Trophoblast cell (in vitro differentiated cells and primary cell): ENCODE measurements around the gene LRP5.

ENCODE experiments used
- DNase-seq, 2 donors: peaks; one replicate each; pipeline ENCODE4 v3.0.0-alpha.2; 2016
- H2AFZ ChIP-seq: 2 replicates; pipeline ENCODE4 v1.6.1; 2013; ENCODE audit warnings: low read length, moderate library complexity, mild to moderate bottlenecking; ENCODE audit not compliant: insufficient read depth, poor library complexity
- H2AK5ac ChIP-seq: 2 replicates; pipeline ENCODE4 v1.6.1; 2013; ENCODE audit warnings: mild to moderate bottlenecking, low read length
- H2BK120ac ChIP-seq: 2 replicates; pipeline ENCODE4 v1.6.1; 2013; ENCODE audit warnings: low read length, mild to moderate bottlenecking, moderate library complexity; ENCODE audit not compliant: insufficient read depth, poor library complexity
- H2BK12ac ChIP-seq: 2 replicates; pipeline ENCODE4 v1.6.1; 2013; ENCODE audit warnings: mild to moderate bottlenecking, low read length, moderate library complexity
- H2BK5ac ChIP-seq: 2 replicates; pipeline ENCODE4 v1.6.1; 2013; ENCODE audit warnings: low read length, low read depth, moderate library complexity, mild to moderate bottlenecking; ENCODE audit not compliant: poor library complexity
- H3K14ac ChIP-seq: 2 replicates; pipeline ENCODE4 v1.6.1; 2013; ENCODE audit warnings: mild to moderate bottlenecking, low read length
- H3K18ac ChIP-seq: 2 replicates; pipeline ENCODE4 v1.6.1; 2013; ENCODE audit warnings: mild to moderate bottlenecking, low read length
- H3K23ac ChIP-seq: 2 replicates; pipeline ENCODE4 v1.6.1; 2013; ENCODE audit warnings: low read length
- H3K27ac ChIP-seq: 2 replicates; pipeline ENCODE4 v1.5.1; 2013; ENCODE audit warnings: low read depth, mild to moderate bottlenecking, inconsistent platforms, low read length, moderate library complexity
- H3K27me3 ChIP-seq: 2 replicates; pipeline ENCODE4 v1.6.1; 2013; ENCODE audit warnings: inconsistent platforms, mild to moderate bottlenecking, low read length, moderate library complexity; ENCODE audit not compliant: insufficient read depth
- H3K36me3 ChIP-seq, 2 experiments: 1 replicate in 1 of 2; 2 replicates in 1 of 2; pipeline ENCODE4 v1.6.1; 2013; ENCODE audit warnings: low read length in 2 of 2, mild to moderate bottlenecking in 2 of 2, moderate library complexity in 1 of 2; ENCODE audit not compliant: insufficient read depth in 2 of 2, control insufficient read depth in 1 of 2
- H3K4ac ChIP-seq: 2 replicates; pipeline ENCODE4 v1.6.1; 2013; ENCODE audit warnings: low read depth, mild to moderate bottlenecking, low read length, moderate library complexity
- H3K4me1 ChIP-seq, 2 experiments: 1 replicate in 1 of 2; 2 replicates in 1 of 2; pipeline ENCODE4 v1.6.1; 2013; ENCODE audit warnings: low read length in 2 of 2, mild to moderate bottlenecking in 2 of 2, moderate library complexity in 1 of 2; ENCODE audit not compliant: insufficient read depth in 2 of 2, control insufficient read depth in 1 of 2
- H3K4me2 ChIP-seq: 2 replicates; pipeline ENCODE4 v1.6.1; 2013; ENCODE audit warnings: inconsistent platforms, mild to moderate bottlenecking, low read length, moderate library complexity
- H3K4me3 ChIP-seq: 2 replicates; pipeline ENCODE4 v1.5.1; 2013; ENCODE audit warnings: mild to moderate bottlenecking, low read depth, low read length, inconsistent platforms
- H3K79me1 ChIP-seq: one replicate; pipeline ENCODE4 v1.6.1; 2013; ENCODE audit warnings: low read length
- H3K79me2 ChIP-seq: 2 replicates; pipeline ENCODE4 v1.6.1; 2013; ENCODE audit warnings: low read length, mild to moderate bottlenecking; ENCODE audit not compliant: control insufficient read depth, insufficient read depth, poor library complexity
- H3K9ac ChIP-seq: 2 replicates; pipeline ENCODE4 v1.6.1; 2013; ENCODE audit warnings: mild to moderate bottlenecking, low read length
- H3K9me3 ChIP-seq: 2 replicates; pipeline ENCODE4 v1.6.1; 2013; ENCODE audit warnings: low read depth, mild to moderate bottlenecking, control low read depth, inconsistent platforms, low read length; ENCODE audit not compliant: insufficient read depth
- H4K12ac ChIP-seq: 2 replicates; pipeline ENCODE4 v1.6.1; 2013; ENCODE audit warnings: low read depth, mild to moderate bottlenecking, low read length, moderate library complexity
- H4K8ac ChIP-seq: 2 replicates; pipeline ENCODE4 v1.6.1; 2013; ENCODE audit warnings: low read depth, mild to moderate bottlenecking, low read length, moderate library complexity
- H4K91ac ChIP-seq: one replicate; pipeline ENCODE4 v1.6.1; 2013; ENCODE audit warnings: low read depth, mild to moderate bottlenecking, low read length, moderate library complexity
- WGBS: extraction: QIAGEN DNeasy Blood & Tissue Kit; methylation state at CpG from one replicate; pipeline ENCODE4 v1.1.7; 2013; ENCODE audit warnings: missing lambda C conversion rate; ENCODE audit not compliant: insufficient read length, insufficient coverage; ENCODE audit errors: extremely low coverage; 5-methylcytosine and 5-hydroxymethylcytosine counted together

Gene LRP5

GRCh38 chr11:68418648-68419047 lies 106.3 kb downstream of the LRP5 start:
- no peak overlapping the region for H3K18ac ChIP-seq
- no peak overlapping the region for H3K4me3 ChIP-seq
- H4K8ac ChIP-seq, result no peak overlapping the region
- H2AFZ ChIP-seq, result no peak overlapping the region
- no peaks in the 10 kb centered on the region for H3K79me2 ChIP-seq
- no peaks in the 10 kb centered on the region for H3K79me1 ChIP-seq
- no peak overlapping the region for H2BK12ac ChIP-seq
- H2BK120ac ChIP-seq, result no peak overlapping the region
- no peak overlapping the region for H4K91ac ChIP-seq
- no peaks in the 10 kb centered on the region for H3K9me3 ChIP-seq
- H3K4ac ChIP-seq, result no peak overlapping the region
- no CpG with 5 or more reads among the region's 6 CpGs for WGBS
- H3K9ac ChIP-seq, result no peak overlapping the region
- H3K4me2 ChIP-seq, result no peak overlapping the region
- no peaks in the 10 kb centered on the region for H3K27me3 ChIP-seq
- no peak overlapping the region for H3K27ac ChIP-seq
- no peaks in the 10 kb centered on the region for H3K4me1 ChIP-seq
- DNase-seq, result no peak
- peaks cover 23 to 28% of the 10 kb centered on the region in 2 experiments for H3K36me3 ChIP-seq
- H2BK5ac ChIP-seq, result no peak overlapping the region
- no peak overlapping the region for H3K23ac ChIP-seq
- no peak overlapping the region for H4K12ac ChIP-seq
- no peak overlapping the region for H2AK5ac ChIP-seq
- H3K14ac ChIP-seq, result no peak overlapping the region

GRCh38 chr11:68420171-68420570 lies 107.8 kb downstream of the LRP5 start:
- Histone ChIP-seq H3K79me2 (no peaks in the 10 kb centered on the region), H2AK5ac (no peak overlapping the region), H2AFZ (no peak overlapping the region), H3K9me3 (no peaks in the 10 kb centered on the region), H3K4me1 (no peaks in the 10 kb centered on the region), H3K14ac (no peak overlapping the region), H4K12ac (no peak overlapping the region), H3K4me3 (no peak overlapping the region), H2BK120ac (no peak overlapping the region), H3K27ac (no peak overlapping the region), H3K9ac (no peak overlapping the region), H3K23ac (no peak overlapping the region), H3K18ac (no peak overlapping the region), H3K79me1 (no peaks in the 10 kb centered on the region), H4K8ac (no peak overlapping the region), H3K36me3 (peaks cover 16 to 18% of the 10 kb centered on the region in 2 experiments), H2BK12ac (no peak overlapping the region), H3K4ac (no peak overlapping the region), H3K4me2 (no peak overlapping the region), H3K27me3 (no peaks in the 10 kb centered on the region), H2BK5ac (no peak overlapping the region), H4K91ac (no peak overlapping the region)
- no CpG with 5 or more reads among the region's 7 CpGs for WGBS
- DNase-seq, result no peak

DNA sequence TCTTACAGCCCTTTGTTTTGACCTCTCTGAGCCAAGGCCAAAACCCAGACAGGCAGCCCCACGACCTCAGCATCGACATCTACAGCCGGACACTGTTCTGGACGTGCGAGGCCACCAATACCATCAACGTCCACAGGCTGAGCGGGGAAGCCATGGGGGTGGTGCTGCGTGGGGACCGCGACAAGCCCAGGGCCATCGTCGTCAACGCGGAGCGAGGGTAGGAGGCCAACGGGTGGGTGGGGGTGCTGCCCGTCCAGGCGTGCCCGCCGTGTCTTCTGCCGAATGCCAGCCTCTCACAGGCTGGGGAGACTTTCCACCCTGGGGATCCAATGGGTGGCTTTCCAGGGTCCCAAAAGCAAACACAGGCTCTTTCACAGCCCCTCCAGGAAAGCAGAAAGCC lies 111.1 kb downstream of the LRP5 start:
- no peak overlapping the region for H3K9ac ChIP-seq
- no peak overlapping the region for H2AFZ ChIP-seq
- no peaks in the 10 kb centered on the region for H3K4me1 ChIP-seq
- H3K36me3 ChIP-seq, result peaks cover 23 to 30% of the 10 kb centered on the region in 2 experiments
- H2BK5ac ChIP-seq, result no peak overlapping the region
- H4K12ac ChIP-seq, result no peak overlapping the region
- no peak overlapping the region for H2AK5ac ChIP-seq
- H3K79me2 ChIP-seq, result no peaks in the 10 kb centered on the region
- H4K8ac ChIP-seq, result no peak overlapping the region
- H2BK12ac ChIP-seq, result no peak overlapping the region
- no peak overlapping the region for H3K27ac ChIP-seq
- H3K4me2 ChIP-seq, result no peak overlapping the region
- no peaks in the 10 kb centered on the region for H3K27me3 ChIP-seq
- H3K4ac ChIP-seq, result no peak overlapping the region
- H3K14ac ChIP-seq, result no peak overlapping the region
- peaks cover 2% of the 10 kb centered on the region for H3K9me3 ChIP-seq
- H3K79me1 ChIP-seq, result no peaks in the 10 kb centered on the region
- no peak overlapping the region for H2BK120ac ChIP-seq
- no peak overlapping the region for H4K91ac ChIP-seq
- no peak overlapping the region for H3K4me3 ChIP-seq
- WGBS, result no CpG with 5 or more reads among the region's 21 CpGs
- H3K18ac ChIP-seq, result no peak overlapping the region
- no peak for DNase-seq
- H3K23ac ChIP-seq, result no peak overlapping the region

- Histone ChIP-seq H3K79me2 (no peaks in the 10 kb centered on the region), H3K23ac (no peak overlapping the region), H3K27me3 (no peaks in the 10 kb centered on the region), H3K18ac (no peak overlapping the region), H4K12ac (no peak overlapping the region), H2AK5ac (no peak overlapping the region), H2AFZ (no peak overlapping the region), H3K36me3 (peaks cover 23 to 32% of the 10 kb centered on the region in 2 experiments), H3K4me1 (no peaks in the 10 kb centered on the region), H3K14ac (no peak overlapping the region), H4K8ac (no peak overlapping the region), H4K91ac (no peak overlapping the region), H3K9me3 (peaks cover 4% of the 10 kb centered on the region), H3K79me1 (no peaks in the 10 kb centered on the region), H3K9ac (no peak overlapping the region), H3K4ac (no peak overlapping the region), H3K4me2 (no peak overlapping the region), H3K27ac (no peak overlapping the region), H2BK12ac (no peak overlapping the region), H2BK5ac (no peak overlapping the region), H2BK120ac (no peak overlapping the region), H3K4me3 (no peak overlapping the region)
- WGBS, result no CpG with 5 or more reads among the region's 19 CpGs
- DNase-seq, result no peak
These were observed 111.8 kb downstream of the LRP5 start for GRCh38 chr11:68424101-68424632.
